ENCODE results near the gene NRP2. TPM values are rescaled to one million over a fixed set of nuclear protein-coding genes. Genes with fewer than 3 reads are reported as not detected.

NRP2 gene
- total RNA-seq, 2 experiments from 2014 or later = 0.35 to 2.6 TPM

GRCh38 chr2:205644018-205644417, 38.3 kb upstream of the NRP2 start:
- H3K4me3 ChIP-seq (ENCODE audit: low read depth, low read length, poor library complexity, severe bottlenecking) = no peak overlapping the region
- H3K4me1 ChIP-seq (ENCODE audit: insufficient read depth, low read length, poor library complexity, severe bottlenecking) = no peaks in the 10 kb centered on the region
- no TSS peak for BruUV-seq (replicated peaks)
- TF ChIP-seq CTCF (conservative IDR thresholded peaks at IDR 0.05; ENCODE audit: low read length) (no peak), EZH2phosphoT487 (IDR thresholded peaks at IDR 0.05; ENCODE audit: borderline replicate concordance, low read depth, low read length) (no peak)
- intact Hi-C loops (cut with micrococcal nuclease; ENCODE audit: unreplicated experiment) = no loop called here
- no peaks in the 10 kb centered on the region for H3K9me3 ChIP-seq (ENCODE audit: low read length)
- H3K79me2 ChIP-seq (ENCODE audit: insufficient read depth, low read depth, low read length) = no peaks in the 10 kb centered on the region
- no peak overlapping the region for H2AFZ ChIP-seq (ENCODE audit: low read length)
- no peaks in the 10 kb centered on the region for H3K9me2 ChIP-seq (ENCODE audit: insufficient read depth, low read length)
- no peak for DNase-seq (ENCODE audit: low spot score)
- no peak overlapping the region for H3K27ac ChIP-seq (ENCODE audit: low read depth, low read length, poor library complexity, severe bottlenecking)
- H3K4me2 ChIP-seq (ENCODE audit: low read length) = no peak overlapping the region
- no peaks in the 10 kb centered on the region for H3K36me3 ChIP-seq (ENCODE audit: insufficient read depth, low read length)
- H4K20me1 ChIP-seq (ENCODE audit: insufficient read depth, low read length) = no peaks in the 10 kb centered on the region
- ChIA-PET CTCF (ENCODE audit: unreplicated experiment) (no interaction called here), POLR2A (interaction anchor here (0.6 kb wide), 1 partner anchor 96 kb away, joined by 4 read pairs; no protein-coding TSS in a partner anchor)

- DNase-seq (ENCODE audit: low spot score) = no peak
- Histone ChIP-seq H3K9me3 (ENCODE audit: low read length) (no peaks in the 10 kb centered on the region), H3K4me1 (ENCODE audit: insufficient read depth, low read length, poor library complexity, severe bottlenecking) (no peaks in the 10 kb centered on the region), H3K9me2 (ENCODE audit: insufficient read depth, low read length) (no peaks in the 10 kb centered on the region), H3K27ac (ENCODE audit: low read depth, low read length, poor library complexity, severe bottlenecking) (no peak overlapping the region), H3K4me3 (ENCODE audit: low read depth, low read length, poor library complexity, severe bottlenecking) (no peak overlapping the region), H3K36me3 (ENCODE audit: insufficient read depth, low read length) (no peaks in the 10 kb centered on the region), H3K4me2 (ENCODE audit: low read length) (no peak overlapping the region), H4K20me1 (ENCODE audit: insufficient read depth, low read length) (no peaks in the 10 kb centered on the region), H3K79me2 (ENCODE audit: insufficient read depth, low read depth, low read length) (no peaks in the 10 kb centered on the region), H2AFZ (ENCODE audit: low read length) (no peak overlapping the region)
- BruUV-seq (replicated peaks) = no TSS peak
- TF ChIP-seq CTCF (conservative IDR thresholded peaks at IDR 0.05; ENCODE audit: low read length) (no peak), EZH2phosphoT487 (IDR thresholded peaks at IDR 0.05; ENCODE audit: borderline replicate concordance, low read depth, low read length) (no peak)
- intact Hi-C loops (cut with micrococcal nuclease; ENCODE audit: unreplicated experiment) = no loop called here
- CTCF ChIA-PET (ENCODE audit: unreplicated experiment) = no interaction called here
- POLR2A ChIA-PET = interaction anchor here (0.6 kb wide), 1 partner anchor 934 kb away, joined by 4 read pairs; no protein-coding TSS in a partner anchor
Observed at GRCh38 chr2:205646680-205647079, 35.6 kb upstream of the NRP2 start.

GRCh38 chr2:205650450-205650849, 31.9 kb upstream of the NRP2 start:
- no peak for TF ChIP-seq EZH2phosphoT487 (IDR thresholded peaks at IDR 0.05; ENCODE audit: borderline replicate concordance, low read depth, low read length)
- TF ChIP-seq CTCF (conservative IDR thresholded peaks at IDR 0.05; ENCODE audit: low read length) = no peak
- ChIA-PET POLR2A (interaction anchor here (0.6 kb wide), 1 partner anchor 1142 kb away, joined by 3 read pairs; no protein-coding TSS in a partner anchor), CTCF (ENCODE audit: unreplicated experiment) (no interaction called here)
- no TSS peak for BruUV-seq (replicated peaks)
- Histone ChIP-seq H3K4me1 (ENCODE audit: insufficient read depth, low read length, poor library complexity, severe bottlenecking) (no peaks in the 10 kb centered on the region), H3K4me3 (ENCODE audit: low read depth, low read length, poor library complexity, severe bottlenecking) (no peak overlapping the region), H3K36me3 (ENCODE audit: insufficient read depth, low read length) (no peaks in the 10 kb centered on the region), H3K27ac (ENCODE audit: low read depth, low read length, poor library complexity, severe bottlenecking) (no peak overlapping the region), H2AFZ (ENCODE audit: low read length) (no peak overlapping the region), H3K79me2 (ENCODE audit: insufficient read depth, low read depth, low read length) (no peaks in the 10 kb centered on the region), H3K4me2 (ENCODE audit: low read length) (no peak overlapping the region), H3K9me3 (ENCODE audit: low read length) (no peaks in the 10 kb centered on the region), H4K20me1 (ENCODE audit: insufficient read depth, low read length) (no peaks in the 10 kb centered on the region), H3K9me2 (ENCODE audit: insufficient read depth, low read length) (no peaks in the 10 kb centered on the region)
- intact Hi-C loops (cut with micrococcal nuclease; ENCODE audit: unreplicated experiment) = no loop called here
- DNase-seq (ENCODE audit: low spot score) = no peak
